Measurements from ENCODE around the gene ZNF407. TPM values are rescaled to one million over a fixed set of nuclear protein-coding genes. Genes with fewer than 3 reads are reported as not detected.

Gene ZNF407
- total and polyA plus RNA-seq, 11 donors = 3.8 to 14.7 (median 11.5) TPM

DNA sequence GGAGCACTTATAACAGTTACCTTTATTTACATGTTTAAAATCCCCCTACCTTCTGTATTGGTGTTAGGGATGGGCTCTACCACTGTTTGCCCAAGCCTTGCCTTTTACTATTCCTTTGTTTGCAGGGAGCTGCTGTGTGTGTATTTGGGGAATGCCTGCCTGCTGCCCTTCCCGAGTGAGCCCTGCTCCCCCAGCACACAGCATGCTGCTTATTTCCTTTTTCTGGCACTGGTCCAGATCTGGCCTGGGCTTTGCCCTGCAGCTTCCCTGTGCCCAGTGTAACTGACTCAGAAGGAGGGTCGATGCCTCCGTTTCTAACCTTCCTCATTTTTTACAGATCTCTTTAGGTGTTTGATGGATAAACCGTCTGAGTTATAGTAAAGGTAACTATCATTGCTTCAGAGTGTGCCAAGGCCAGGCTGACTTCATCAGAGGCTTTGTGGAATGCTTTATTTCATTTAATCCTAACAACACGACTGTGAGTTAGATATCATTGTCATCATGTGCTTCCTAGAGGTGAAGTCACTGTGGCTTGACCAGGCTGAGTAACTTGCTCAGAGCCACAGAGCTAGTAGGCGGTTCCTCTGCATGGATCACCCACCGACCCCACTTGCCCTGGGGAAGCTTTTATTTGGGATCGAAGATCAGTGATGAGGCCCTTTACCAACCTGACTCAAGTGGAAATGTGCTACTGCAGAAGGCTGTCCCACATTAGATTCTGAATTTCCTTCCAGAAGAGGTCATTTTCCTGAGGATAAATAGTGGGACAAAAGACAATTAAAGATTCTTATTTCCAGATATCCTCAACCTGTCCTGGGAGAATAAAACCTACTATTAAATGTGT, 238.8 kb downstream of the ZNF407 start:
- DNase-seq (peak in 4 of 5 donors; percentile 27 to 48 (median 34)), ATAC-seq (peak; percentile 48 to 69 (median 65))
- H3K4me1 ChIP-seq = peaks cover 0 to 22% (median 6%) of the 10 kb centered on the region in 12 donors
- H3K36me3 ChIP-seq = peaks cover 0 to 11% (median 0%) of the 10 kb centered on the region in 9 donors
- intact Hi-C loops (cut with DNase I) = no loop called here
- 57 to 65% (median 60%) methylated on average over 8 of the region's 8 CpGs for WGBS, 4 donors
- no peaks in the 10 kb centered on the region for H3K27me3 ChIP-seq
- TF ChIP-seq CTCF (IDR thresholded peaks at IDR 0.05) = no peak
- no peak for TF ChIP-seq POLR2A (IDR thresholded peaks at IDR 0.05)
- no peak overlapping the region for H3K27ac ChIP-seq
- no peak overlapping the region for H3K4me3 ChIP-seq
- no peaks in the 10 kb centered on the region for H3K9me3 ChIP-seq

DNA sequence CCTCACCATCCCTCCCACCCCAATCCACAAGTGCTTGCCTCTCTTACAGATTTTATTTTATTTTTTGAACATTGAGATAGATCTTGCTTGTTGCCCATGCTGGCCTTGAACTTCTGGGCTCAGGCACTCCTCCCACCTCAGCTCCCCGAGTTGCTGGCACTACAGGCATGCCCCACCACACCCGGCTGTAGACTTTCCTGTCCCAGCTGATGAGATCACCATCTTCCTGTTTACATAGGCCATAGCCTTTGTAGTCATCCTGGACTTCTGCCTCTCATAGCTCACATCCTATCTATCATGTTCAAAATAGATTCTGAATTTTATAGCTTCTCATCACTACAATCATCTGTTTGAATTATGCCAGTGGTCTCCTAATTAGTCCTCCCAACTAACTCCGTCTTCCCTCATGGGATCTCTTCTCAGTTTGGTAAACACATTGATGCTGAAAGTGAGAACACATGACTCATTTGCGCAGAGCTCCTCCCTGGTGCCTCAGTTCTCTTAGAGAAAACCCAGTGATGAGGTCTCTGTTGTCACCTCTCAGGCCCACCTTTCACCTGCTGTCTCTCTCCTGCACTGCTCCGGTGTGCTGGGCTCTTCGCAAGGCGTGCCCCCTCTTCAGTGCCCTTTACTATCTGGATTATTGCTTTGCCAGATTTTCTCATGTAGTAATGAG, 243.0 kb downstream of the ZNF407 start:
- ATAC-seq = peak in 3 of 4 donors; percentile 50 to 64 (median 59)
- TF ChIP-seq CTCF (IDR thresholded peaks at IDR 0.05) (no peak), POLR2A (IDR thresholded peaks at IDR 0.05) (no peak)
- no peaks in the 10 kb centered on the region for H3K27me3 ChIP-seq
- no peak for DNase-seq
- intact Hi-C loops (cut with DNase I) = no loop called here
- no peaks in the 10 kb centered on the region for H3K9me3 ChIP-seq
- H3K27ac ChIP-seq = peak overlapping the region in 2 of 12 donors; percentile 15 to 17
- H3K36me3 ChIP-seq = peaks cover 0 to 11% (median 0%) of the 10 kb centered on the region in 9 donors
- 73 to 84% (median 76%) methylated on average over 7 of the region's 7 CpGs for WGBS, 4 donors
- H3K4me1 ChIP-seq = peaks cover 0 to 27% (median 6%) of the 10 kb centered on the region in 12 donors
- H3K4me3 ChIP-seq = no peak overlapping the region

- no peak for TF ChIP-seq CTCF (IDR thresholded peaks at IDR 0.05)
- TF ChIP-seq POLR2A (IDR thresholded peaks at IDR 0.05) = no peak
- peak overlapping the region in 2 of 12 donors; percentile 15 to 17 for H3K27ac ChIP-seq
- DNase-seq = no peak
- H3K4me3 ChIP-seq = no peak overlapping the region
- H3K36me3 ChIP-seq = peaks cover 0 to 11% (median 0%) of the 10 kb centered on the region in 9 donors
- no peaks in the 10 kb centered on the region for H3K27me3 ChIP-seq
- H3K9me3 ChIP-seq = no peaks in the 10 kb centered on the region
- peak; percentile 56 to 81 (median 77) for ATAC-seq
- H3K4me1 ChIP-seq = peaks cover 0 to 23% (median 6%) of the 10 kb centered on the region in 12 donors
- intact Hi-C loops (cut with DNase I) = no loop called here
- 47 to 80% (median 60%) methylated on average over 6 of the region's 6 CpGs for WGBS, 4 donors
Measured at GRCh38 chr18:74841248-74841647, 243.6 kb downstream of the ZNF407 start.

- Histone ChIP-seq H3K36me3 (no peaks in the 10 kb centered on the region), H3K4me1 (no peaks in the 10 kb centered on the region), H3K4me3 (no peak overlapping the region), H3K27ac (no peak overlapping the region), H3K9me3 (no peaks in the 10 kb centered on the region), H3K27me3 (no peaks in the 10 kb centered on the region)
- ATAC-seq = no peak
- intact Hi-C loops (cut with DNase I) = no loop called here
- WGBS, 4 donors = 96 to 100% (median 97%) methylated on average over 11 of the region's 11 CpGs
- TF ChIP-seq CTCF (IDR thresholded peaks at IDR 0.05) (no peak), POLR2A (IDR thresholded peaks at IDR 0.05) (no peak)
- no peak for DNase-seq
Measured at GRCh38 chr18:74849301-74849700, 251.6 kb downstream of the ZNF407 start.

Data from heart left ventricle (tissue), 16 donors.